Measurements from ENCODE around the gene JAG1. TPM values are rescaled to one million over a fixed set of nuclear protein-coding genes. Genes with fewer than 3 reads are reported as not detected.
A peak's percentile ranks its signal among the peaks of the same experiment; 100 is the strongest.

JAG1 gene
- total and polyA plus RNA-seq, 9 of the 15 experiments (the other 6 are each of a cell fraction or from before 2014, with no cell fraction given), result 0.04 to 0.40 (median 0.07) TPM

GRCh38 chr20:10662151-10662550, 11.6 kb downstream of the JAG1 start (continued):
- no peak for TF ChIP-seq NEUROD1 (IDR thresholded peaks at IDR 0.05; ENCODE audit: borderline replicate concordance, low read depth, low read length, partially characterized antibody)

GRCh38 chr20:10661261-10661660, 12.5 kb downstream of the JAG1 start:
- H3K4me1 ChIP-seq (replicated peaks in 1 of 2; ENCODE audit: control insufficient read depth in 2 of 2, insufficient read depth in 2 of 2, low read length in 2 of 2), result no peaks in the 10 kb centered on the region
- H3K9me3 ChIP-seq (replicated peaks; ENCODE audit: control insufficient read depth, insufficient read depth, low read depth, low read length), result no peaks in the 10 kb centered on the region
- ATAC-seq (no peak), DNase-seq (ENCODE audit: extremely low read depth in 1 of 4, low spot score in 3 of 4) (no peak), FAIRE-seq (no peak)
- H3K36me3 ChIP-seq (ENCODE audit: control insufficient read depth, insufficient read depth, low read length), result no peaks in the 10 kb centered on the region
- no peak overlapping the region for H3K4me2 ChIP-seq (ENCODE audit: insufficient read depth, low read length)
- H3K27me3 ChIP-seq (ENCODE audit: control insufficient read depth in 2 of 2, insufficient read depth in 2 of 2, low read length in 2 of 2), result peaks cover 0 to 33% of the 10 kb centered on the region in 2 experiments; a peak in 2 of 5 replicates
- ChIA-PET POLR2A (no interaction called here), CTCF (ENCODE audit: low intra/inter-chr PET ratio) (no interaction called here)
- H3K79me2 ChIP-seq (ENCODE audit: control insufficient read depth, insufficient read depth, low read length), result no peaks in the 10 kb centered on the region
- in situ Hi-C loops (cut with MboI) (no loop called here), intact Hi-C loops (cut with micrococcal nuclease) (no loop called here)
- H3K9ac ChIP-seq (ENCODE audit: insufficient read depth in 1 of 2, low read depth in 2 of 2, low read length in 2 of 2), result no peak overlapping the region
- no peaks in the 10 kb centered on the region for H4K20me1 ChIP-seq (replicated peaks; ENCODE audit: control insufficient read depth, insufficient read depth, low read length)
- WGBS (ENCODE audit: insufficient coverage, low coverage, missing lambda C conversion rate), result 0% methylated on average over 4 of the region's 4 CpGs
- H2AFZ ChIP-seq (ENCODE audit: low read depth, low read length), result no peak overlapping the region
- no peak overlapping the region for H3K27ac ChIP-seq (ENCODE audit: extremely low read depth, low read depth, low read length)
- no peak for TF ChIP-seq SRSF1 (IDR thresholded peaks at IDR 0.05; ENCODE audit: low read depth, low read length)
- peak; percentile 56 for TF ChIP-seq RBM25 (IDR thresholded peaks at IDR 0.05; ENCODE audit: low read depth, low read length, severe bottlenecking)
- BruUV-seq (replicated peaks), result no TSS peak
- no peak overlapping the region for H3K4me3 ChIP-seq
- no peaks in the 10 kb centered on the region for H3K9me1 ChIP-seq (ENCODE audit: control insufficient read depth, insufficient read depth, low read length)

GRCh38 chr20:10660661-10661060, 13.1 kb downstream of the JAG1 start:
- intact Hi-C loops (cut with micrococcal nuclease), result no loop called here
- ATAC-seq (no peak), FAIRE-seq (no peak), DNase-seq (ENCODE audit: extremely low read depth in 1 of 4, low spot score in 3 of 4) (no peak)
- Histone ChIP-seq H3K9ac (ENCODE audit: insufficient read depth in 1 of 2, low read depth in 2 of 2, low read length in 2 of 2) (no peak overlapping the region), H3K27ac (ENCODE audit: extremely low read depth, low read depth, low read length) (no peak overlapping the region), H3K4me2 (ENCODE audit: insufficient read depth, low read length) (no peak overlapping the region), H3K36me3 (ENCODE audit: control insufficient read depth, insufficient read depth, low read length) (no peaks in the 10 kb centered on the region), H3K4me3 (no peak overlapping the region), H3K79me2 (ENCODE audit: control insufficient read depth, insufficient read depth, low read length) (no peaks in the 10 kb centered on the region), H3K9me1 (ENCODE audit: control insufficient read depth, insufficient read depth, low read length) (no peaks in the 10 kb centered on the region), H3K9me3 (replicated peaks; ENCODE audit: control insufficient read depth, insufficient read depth, low read depth, low read length) (no peaks in the 10 kb centered on the region), H4K20me1 (replicated peaks; ENCODE audit: control insufficient read depth, insufficient read depth, low read length) (no peaks in the 10 kb centered on the region), H2AFZ (ENCODE audit: low read depth, low read length) (no peak overlapping the region), H3K27me3 (ENCODE audit: control insufficient read depth in 2 of 2, insufficient read depth in 2 of 2, low read length in 2 of 2) (peaks cover 0 to 29% of the 10 kb centered on the region in 2 experiments; a peak in 2 of 5 replicates), H3K4me1 (replicated peaks in 1 of 2; ENCODE audit: control insufficient read depth in 2 of 2, insufficient read depth in 2 of 2, low read length in 2 of 2) (no peaks in the 10 kb centered on the region)
- in situ Hi-C loops (cut with MboI), result no loop called here
- ChIA-PET POLR2A (no interaction called here), CTCF (ENCODE audit: low intra/inter-chr PET ratio) (no interaction called here)
- BruUV-seq (replicated peaks), result no TSS peak
- 3% methylated on average over 11 of the region's 11 CpGs for WGBS (ENCODE audit: insufficient coverage, low coverage, missing lambda C conversion rate)
- TF ChIP-seq RREB1 (CRISPR knock-in tag; IDR thresholded peaks at IDR 0.05) (no peak), GABPA (tag; conservative IDR thresholded peaks at IDR 0.05; ENCODE audit: low read depth) (no peak), ZFP91 (CRISPR knock-in tag; IDR thresholded peaks at IDR 0.05) (no peak)

Data from K562 (cell line).